Erythroblast (primary cell): ENCODE measurements around the gene MAGI1.

Source experiments
- GATA1 ChIP-seq: IDR thresholded peaks from 2 replicates; pipeline ENCODE4 v1.6.1; 2011; ENCODE audit warnings: low read depth, mild to moderate bottlenecking, control low read depth, low read length, moderate library complexity
- POLR2A ChIP-seq: IDR thresholded peaks from 2 replicates; pipeline ENCODE4 v1.6.1; 2011; ENCODE audit warnings: mild to moderate bottlenecking, low read length

GRCh38 chr3:65526656-65527055, 512.1 kb downstream of the MAGI1 start:
- TF ChIP-seq POLR2A: no peak
- TF ChIP-seq GATA1: no peak
